CD4-positive, alpha-beta T cell treated with Interleukin-6 for 4 hours (primary cell): ENCODE results near the gene TSPAN32.

Experiments
- DNase-seq: peaks from one replicate; pipeline ENCODE4 v3.0.0-alpha.2; 2020; ENCODE audit warnings: mixed read lengths

TSPAN32 gene

DNA sequence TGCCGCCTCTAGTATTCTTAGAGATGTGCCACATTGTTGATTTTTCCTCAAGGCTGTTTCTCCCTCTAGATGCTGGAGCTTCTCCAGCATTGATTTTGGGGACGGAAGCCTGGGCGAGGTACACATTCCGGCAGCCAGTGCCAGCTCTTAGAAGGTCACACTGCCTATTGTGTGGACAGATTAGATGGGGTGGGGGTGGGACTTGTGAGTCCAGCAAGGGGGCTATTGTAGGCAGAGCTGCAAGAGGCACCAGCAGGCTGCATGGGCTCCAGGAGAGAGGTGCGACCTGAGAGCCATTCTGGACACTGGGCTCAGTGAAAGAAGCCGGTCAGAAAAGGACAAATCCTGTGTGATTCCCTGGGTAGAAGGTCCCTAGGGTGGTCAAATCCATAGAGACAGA, 12.5 kb upstream of the TSPAN32 start:
- DNase-seq = no peak

DNA sequence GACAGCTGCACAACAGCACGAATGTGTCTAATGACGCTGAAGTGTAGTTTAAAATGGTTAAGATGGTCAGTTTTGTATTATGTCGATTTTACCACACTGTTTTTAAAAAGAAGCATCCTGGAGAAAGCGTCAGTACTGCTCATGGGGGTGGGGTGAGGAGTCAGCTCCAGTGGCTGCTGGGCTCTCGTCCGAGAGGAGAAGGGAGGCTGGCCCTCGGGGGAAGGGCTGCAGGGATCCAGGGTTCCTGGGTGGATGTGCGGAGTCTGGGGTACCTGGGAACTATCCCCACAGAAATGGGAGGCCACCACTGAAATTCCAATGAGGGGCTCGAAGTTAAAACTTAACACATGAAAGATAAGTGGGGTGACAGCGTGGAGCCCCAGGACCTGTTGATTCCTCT, 12.0 kb upstream of the TSPAN32 start:
- no peak for DNase-seq

DNA sequence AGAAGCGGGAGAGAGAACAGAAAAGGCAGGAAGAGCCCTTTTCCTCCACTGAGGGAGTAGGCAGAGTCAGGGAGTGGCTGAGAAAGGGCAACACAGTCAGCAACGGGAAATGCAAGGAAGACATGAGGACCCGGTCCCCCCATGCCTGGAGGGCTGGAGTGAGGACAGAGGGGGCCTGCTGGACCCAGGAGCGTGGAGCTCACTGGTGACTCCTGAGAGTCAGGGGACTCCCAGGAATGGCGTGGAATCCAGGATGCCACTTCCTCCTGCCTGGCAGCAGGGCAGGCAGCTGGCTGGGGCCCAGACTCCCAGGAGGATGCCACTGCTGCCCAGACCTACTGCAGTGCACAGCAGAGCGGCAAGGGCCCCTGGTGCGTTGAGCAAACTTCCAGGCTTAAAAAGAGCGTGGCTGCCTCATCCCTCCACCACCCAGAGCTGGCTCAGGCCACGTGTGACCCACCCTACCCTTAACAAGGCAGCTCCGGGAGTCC, 11.4 kb upstream of the TSPAN32 start:
- DNase-seq = no peak

DNA sequence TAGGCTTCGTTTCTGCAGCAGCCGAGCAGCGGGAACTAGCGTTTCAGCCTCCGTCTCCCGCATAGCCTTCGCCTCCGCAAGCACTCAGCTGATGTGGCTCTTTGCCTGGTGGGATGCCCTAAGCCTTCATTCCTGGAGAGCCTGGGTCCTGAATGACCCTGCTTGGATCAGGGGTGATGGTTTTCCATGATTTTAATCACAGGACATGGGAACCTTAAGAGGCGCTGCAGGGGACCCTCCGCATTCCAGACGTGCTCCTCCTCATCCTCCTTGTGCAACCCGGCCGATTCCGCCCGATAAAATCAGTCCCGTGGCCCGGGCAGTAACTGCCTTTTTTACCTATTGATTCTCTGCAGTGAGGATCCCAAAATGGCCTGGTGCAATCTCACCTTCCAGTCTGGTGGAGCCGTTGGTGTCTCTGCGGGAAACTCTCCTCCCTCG, 8.3 kb upstream of the TSPAN32 start:
- DNase-seq = no peak

GRCh38 chr11:2293984-2294925, 7.6 kb upstream of the TSPAN32 start:
- DNase-seq = no peak

- DNase-seq = no peak
Measured at GRCh38 chr11:2294926-2295290, 6.9 kb upstream of the TSPAN32 start.

DNA sequence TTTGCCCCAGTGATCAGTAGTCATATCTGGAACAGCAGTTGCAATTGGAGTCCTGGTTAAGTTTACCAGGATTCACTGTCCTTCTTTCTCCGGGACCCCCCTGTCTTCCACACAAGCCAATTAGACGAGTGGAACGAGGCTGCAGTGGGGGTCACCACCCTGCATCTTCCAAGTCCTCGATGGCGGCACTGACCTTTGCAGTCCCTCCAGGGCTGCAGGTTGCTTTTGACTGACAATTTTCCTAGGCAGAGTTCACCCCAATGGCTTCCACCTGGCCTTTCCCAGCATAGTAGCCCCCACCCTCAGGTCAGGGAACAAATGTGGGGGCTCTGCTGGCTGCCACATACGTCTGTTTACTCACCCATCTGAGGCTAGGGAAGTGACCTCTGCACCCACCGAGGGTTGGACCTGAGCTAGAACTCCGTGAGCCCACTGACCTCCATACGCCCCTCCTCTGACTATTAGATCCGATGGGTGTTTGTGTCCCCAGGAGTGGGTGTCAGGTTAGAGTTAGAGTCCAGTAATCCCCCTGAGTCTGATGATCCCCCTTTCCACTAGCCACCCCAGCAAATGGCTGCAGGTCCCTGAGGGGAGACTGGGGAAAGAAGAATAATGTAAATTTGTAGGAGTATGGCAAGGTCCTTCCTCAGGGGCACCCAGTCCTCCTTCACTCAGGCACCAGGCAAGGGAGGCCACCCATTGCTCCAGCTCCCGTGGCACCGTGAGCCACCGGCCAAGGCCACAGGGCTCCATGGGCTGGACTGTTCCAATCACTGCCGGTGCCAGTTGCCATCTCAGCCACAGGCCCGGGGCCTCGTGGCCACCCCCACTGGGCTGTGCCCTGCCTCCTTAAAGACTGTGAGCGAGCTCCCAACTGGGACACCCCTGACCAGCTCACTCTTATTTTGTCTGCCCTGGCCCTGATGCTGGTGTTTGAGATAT, 5.6 kb upstream of the TSPAN32 start:
- no peak for DNase-seq

GRCh38 chr11:2296913-2297622, 4.7 kb upstream of the TSPAN32 start:
- no peak for DNase-seq

DNA sequence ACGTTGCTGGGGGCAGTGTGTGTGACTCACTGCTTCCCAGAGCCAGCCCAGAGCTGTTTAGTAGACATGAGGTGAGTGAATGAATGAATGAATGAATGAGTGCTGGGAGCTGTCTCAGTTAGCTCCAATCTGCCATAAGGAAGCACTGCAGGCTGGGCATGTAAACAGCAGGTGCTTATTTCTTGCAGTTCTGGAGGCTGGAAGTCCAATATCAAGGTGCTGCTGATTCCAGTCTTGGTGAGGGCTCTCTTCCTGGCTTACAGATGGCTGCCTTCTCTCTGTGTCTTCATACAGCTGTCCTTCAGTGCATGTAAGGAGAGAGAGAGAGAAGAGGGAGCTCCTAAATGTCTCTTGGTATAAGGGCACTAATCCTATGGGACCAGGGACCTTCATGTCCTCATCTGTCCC, 4.2 kb upstream of the TSPAN32 start:
- no peak for DNase-seq

DNA sequence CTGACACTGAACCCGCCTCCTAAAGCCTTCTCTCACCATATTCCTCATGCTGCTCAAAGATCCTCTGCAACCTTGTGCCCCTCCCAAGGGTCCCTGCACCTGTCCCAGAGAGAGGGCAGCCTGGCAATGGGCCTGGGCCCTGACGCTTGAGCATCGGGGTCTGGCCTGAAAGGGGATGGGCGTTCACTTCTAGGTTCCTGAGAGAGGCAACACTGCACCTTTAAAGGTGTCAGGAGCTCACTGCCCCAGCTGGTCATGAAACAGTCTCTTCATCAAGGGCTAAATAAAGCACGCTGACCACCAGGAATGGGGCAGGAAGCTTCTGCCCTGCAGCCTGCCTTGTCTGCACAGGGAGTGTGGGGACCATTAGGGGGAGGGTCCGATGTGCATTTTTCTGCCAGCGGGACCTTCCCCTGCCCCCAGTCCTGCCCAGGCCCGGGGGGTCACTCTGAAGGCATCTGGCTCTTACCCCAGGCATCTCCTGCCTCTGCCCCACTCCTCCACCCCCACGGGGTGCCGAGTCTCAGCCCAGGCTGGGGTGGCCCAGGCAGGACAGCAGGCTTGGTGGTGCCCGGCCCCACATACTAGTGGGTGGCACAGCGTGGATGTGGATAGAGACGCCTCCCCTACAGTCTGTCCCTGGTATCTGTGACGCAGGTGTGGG, 3.5 kb upstream of the TSPAN32 start:
- DNase-seq = no peak

- peak; percentile 44 for DNase-seq
Measured at GRCh38 chr11:2298795-2299761, 2.7 kb upstream of the TSPAN32 start.

GRCh38 chr11:2299773-2300172, 2.0 kb upstream of the TSPAN32 start:
- no peak for DNase-seq

DNA sequence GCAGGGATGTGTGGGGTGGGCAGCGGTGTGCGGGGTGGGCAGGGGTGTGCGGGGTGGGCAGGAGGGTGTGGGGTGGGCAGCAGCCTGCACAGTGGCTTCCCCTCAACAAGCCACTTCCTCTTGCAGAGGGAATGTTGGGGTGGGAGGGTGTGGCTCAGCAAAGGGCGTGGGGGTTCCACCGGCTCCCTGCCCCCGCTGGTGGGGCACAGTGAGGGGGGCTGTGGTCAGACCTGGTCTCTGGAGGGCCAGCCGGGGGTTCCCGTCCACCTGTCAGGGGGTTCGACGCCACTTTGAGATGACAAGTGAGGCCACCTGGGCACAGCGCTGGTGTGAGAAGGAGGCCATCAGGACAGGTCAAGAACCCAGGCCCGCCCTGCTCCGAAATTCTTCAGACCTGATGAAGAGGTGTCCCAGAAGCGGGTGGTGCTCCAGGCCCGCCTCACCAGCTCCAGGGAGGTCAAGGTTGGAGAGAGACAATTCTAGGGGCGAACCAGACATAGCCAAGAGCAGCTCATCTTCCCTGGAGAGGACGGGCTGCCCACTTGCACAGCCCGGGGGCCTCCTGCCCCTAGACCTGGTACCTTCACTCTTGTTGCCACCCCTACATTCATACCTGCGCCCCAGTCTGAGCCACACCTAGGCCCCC, 1.4 kb upstream of the TSPAN32 start:
- peak; percentile 28 for DNase-seq

GRCh38 chr11:2300936-2301630, 730 bp upstream of the TSPAN32 start:
- DNase-seq = peak; percentile 24

GRCh38 chr11:2302306-2302895, 588 bp downstream of the TSPAN32 start:
- peak; percentile 46 for DNase-seq

DNA sequence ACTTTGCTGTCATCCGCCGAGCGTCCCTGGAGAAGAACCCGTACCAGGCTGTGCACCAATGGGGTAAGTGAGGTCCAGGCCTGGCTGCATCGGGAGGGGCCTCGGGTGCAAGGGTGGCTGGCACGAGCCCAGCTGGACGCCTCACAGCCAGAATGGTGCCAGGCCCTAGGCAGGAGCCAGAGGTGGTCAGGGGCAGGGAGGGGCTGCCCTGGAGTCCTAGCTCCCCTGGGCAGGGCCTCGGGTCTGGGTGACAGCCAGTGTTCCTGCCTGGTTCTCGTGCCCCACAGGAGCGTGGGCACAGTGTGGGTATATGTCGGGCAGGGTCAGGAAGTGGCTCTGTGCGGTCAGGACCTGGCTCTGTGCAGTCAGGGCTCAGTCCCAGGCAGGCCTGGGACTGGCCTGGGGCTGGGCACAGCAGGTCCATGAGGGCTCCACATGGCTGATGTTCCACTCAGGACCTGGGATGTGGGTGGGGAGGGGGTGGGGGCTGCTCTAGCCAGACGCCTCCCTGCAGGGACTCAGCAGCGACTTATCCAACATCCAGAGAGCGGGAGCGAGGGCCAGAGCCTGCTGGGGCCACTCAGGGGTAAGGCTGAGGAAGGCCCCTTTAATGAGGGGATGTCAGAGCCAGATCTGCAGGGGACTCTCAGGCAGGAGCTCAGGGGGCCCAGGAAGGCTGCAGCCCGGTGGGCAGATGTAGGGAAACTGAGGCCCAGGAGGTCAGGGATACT, 1.2 kb downstream of the TSPAN32 start:
- peak; percentile 37 for DNase-seq

- no peak for DNase-seq
Measured at GRCh38 chr11:2303627-2304505, 2.1 kb downstream of the TSPAN32 start.
